Sigmoid colon (tissue), 3 donors: ENCODE data around the gene PNPT1.

Experiments
- CTCF ChIP-seq, 4 experiments: fragments of 450-650 bp in 3 of 4; fragments of 200-600 bp in 1 of 4; IDR thresholded peaks; one replicate each; pipeline ENCODE4 v1.5.1; 2016 to 2019; ENCODE audit warnings: antibody characterized with exemption in 4 of 4, mild to moderate bottlenecking in 3 of 4, moderate library complexity in 2 of 4
- POLR2A ChIP-seq, 2 donors: fragments of 450-650 bp; IDR thresholded peaks; one replicate each; pipeline ENCODE4 v1.6.1; 2016; ENCODE audit warnings: antibody characterized with exemption in 2 of 2, mild to moderate bottlenecking in 2 of 2, moderate library complexity in 2 of 2

- TF ChIP-seq CTCF (IDR thresholded peaks at IDR 0.05) (no peak), POLR2A (IDR thresholded peaks at IDR 0.05) (no peak)
Observed at GRCh38 chr2:55693181-55694125, at the start of gene PNPT1.
